ENCODE measurements around the gene HDAC4.

- TF ChIP-seq CTCF (IDR thresholded peaks at IDR 0.05) (no peak), REST (IDR thresholded peaks at IDR 0.05) (no peak), RAD21 (conservative IDR thresholded peaks at IDR 0.05 in 1 of 2, IDR thresholded peaks at IDR 0.05 in 1 of 2) (no peak), EHF (CRISPR knock-in tag; IDR thresholded peaks at IDR 0.05) (no peak), ESRRA (IDR thresholded peaks at IDR 0.05; ENCODE audit: borderline replicate concordance, low read length) (no peak), SMC3 (IDR thresholded peaks at IDR 0.05) (no peak), MAX (IDR thresholded peaks at IDR 0.05) (no peak), NR3C1 (IDR thresholded peaks at IDR 0.05) (no peak), JUN (IDR thresholded peaks at IDR 0.05) (no peak), POLR2A (IDR thresholded peaks at IDR 0.05; ENCODE audit: low read length) (no peak), RFX5 (IDR thresholded peaks at IDR 0.05) (no peak), FOSL2 (IDR thresholded peaks at IDR 0.05) (no peak), FOSL2 (CRISPR knock-in tag; IDR thresholded peaks at IDR 0.05) (no peak)
These were observed 77.4 kb downstream of the HDAC4 start for GRCh38 chr2:239323447-239323846.

Data from A549 (cell line).